HEK293 (cell line): ENCODE results near the gene RTL1.

Experiments used
- CTCF ChIA-PET: fragments of 350-600 bp; formaldehyde crosslinking; extraction: SDS; loops from one replicate; lab custom pipeline; 2021; ENCODE audit warnings: antibody characterized with exemption; lab: Yijun Ruan, JAX
- POLR2A ChIA-PET: fragments of 300-600 bp; formaldehyde crosslinking; extraction: SDS; loops from one replicate; lab custom pipeline; 2020; ENCODE audit warnings: antibody characterized with exemption, inconsistent platforms; lab: Yijun Ruan, JAX
- H3K27ac ChIP-seq: fragments of 200-500 bp; sonication (Bioruptor generic); 2 replicates; pipeline ENCODE4 v1.5.1; 2014; ENCODE audit warnings: low read depth, low read length, control low read depth, inconsistent platforms; ENCODE audit errors: extremely low read depth
- H3K36me3 ChIP-seq, 2 experiments: fragments of 200-500 bp in 1 of 2; sonication (Bioruptor generic) in 1 of 2; 1 replicate in 1 of 2; 2 replicates in 1 of 2; pipeline ENCODE4 v1.5.1; 2014 to 2017; ENCODE audit warnings: inconsistent platforms in 2 of 2, low read length in 2 of 2; ENCODE audit not compliant: control insufficient read depth in 2 of 2, insufficient read depth in 1 of 2
- H3K4me1 ChIP-seq: fragments of 200-500 bp; sonication (Bioruptor generic); 2 replicates; pipeline ENCODE4 v1.5.1; 2014; ENCODE audit warnings: mild to moderate bottlenecking, low read length, inconsistent platforms; ENCODE audit not compliant: control insufficient read depth, insufficient read depth
- H3K4me3 ChIP-seq: 2 replicates; pipeline ENCODE4 v1.5.1; 2011; ENCODE audit warnings: low read depth, mild to moderate bottlenecking, control low read depth, low read length, moderate library complexity
- H3K9me3 ChIP-seq: fragments of 200-500 bp; sonication (Bioruptor generic); 2 replicates; pipeline ENCODE4 v1.5.1; 2014; ENCODE audit warnings: low read depth, low read length, inconsistent platforms; ENCODE audit not compliant: control insufficient read depth, insufficient read depth
- EGR2 ChIP-seq: fragments of 450-650 bp; formaldehyde crosslinking; IDR thresholded peaks from 2 replicates; pipeline ENCODE4 v1.5.1; 2016; ENCODE audit warnings: low read depth, missing biosample characterization, missing genetic modification characterization
- GLI4 ChIP-seq: fragments of 450-650 bp; formaldehyde crosslinking; IDR thresholded peaks from 2 replicates; pipeline ENCODE4 v1.5.1; 2016; ENCODE audit warnings: missing biosample characterization, missing genetic modification characterization
- KLF1 ChIP-seq: fragments of 450-650 bp; formaldehyde crosslinking; IDR thresholded peaks from 2 replicates; pipeline ENCODE4 v1.5.1; 2016; ENCODE audit warnings: missing biosample characterization, missing genetic modification characterization
- SCRT2 ChIP-seq: fragments of 450-650 bp; formaldehyde crosslinking; IDR thresholded peaks from 2 replicates; pipeline ENCODE4 v1.5.1; 2016; ENCODE audit warnings: missing biosample characterization, missing genetic modification characterization
- SP7 ChIP-seq: fragments of 450-650 bp; formaldehyde crosslinking; IDR thresholded peaks from 2 replicates; pipeline ENCODE4 v1.5.1; 2016; ENCODE audit warnings: missing biosample characterization, missing genetic modification characterization
- ZNF10 ChIP-seq: fragments of 450-650 bp; formaldehyde crosslinking; IDR thresholded peaks from 2 replicates; pipeline ENCODE4 v1.5.1; 2017; ENCODE audit warnings: missing biosample characterization, missing genetic modification characterization
- ZNF19 ChIP-seq: fragments of 450-650 bp; formaldehyde crosslinking; IDR thresholded peaks from 2 replicates; pipeline ENCODE4; 2016; ENCODE audit warnings: missing biosample characterization, missing genetic modification characterization, low read depth
- ZNF311 ChIP-seq: fragments of 450-650 bp; formaldehyde crosslinking; IDR thresholded peaks from 2 replicates; pipeline ENCODE4 v1.5.1; 2017; ENCODE audit warnings: missing biosample characterization, missing genetic modification characterization, borderline replicate concordance
- ZNF501 ChIP-seq: fragments of 450-650 bp; formaldehyde crosslinking; IDR thresholded peaks from 2 replicates; pipeline ENCODE4 v1.5.1; 2016; ENCODE audit warnings: missing biosample characterization, missing genetic modification characterization
- TF ChIP-seq, protein P1 (sequence below): fragments of 450-650 bp; formaldehyde crosslinking; IDR thresholded peaks from 2 replicates; pipeline ENCODE4 v1.5.1; 2016; ENCODE audit warnings: missing biosample characterization, missing genetic modification characterization

The RTL1 gene

DNA sequence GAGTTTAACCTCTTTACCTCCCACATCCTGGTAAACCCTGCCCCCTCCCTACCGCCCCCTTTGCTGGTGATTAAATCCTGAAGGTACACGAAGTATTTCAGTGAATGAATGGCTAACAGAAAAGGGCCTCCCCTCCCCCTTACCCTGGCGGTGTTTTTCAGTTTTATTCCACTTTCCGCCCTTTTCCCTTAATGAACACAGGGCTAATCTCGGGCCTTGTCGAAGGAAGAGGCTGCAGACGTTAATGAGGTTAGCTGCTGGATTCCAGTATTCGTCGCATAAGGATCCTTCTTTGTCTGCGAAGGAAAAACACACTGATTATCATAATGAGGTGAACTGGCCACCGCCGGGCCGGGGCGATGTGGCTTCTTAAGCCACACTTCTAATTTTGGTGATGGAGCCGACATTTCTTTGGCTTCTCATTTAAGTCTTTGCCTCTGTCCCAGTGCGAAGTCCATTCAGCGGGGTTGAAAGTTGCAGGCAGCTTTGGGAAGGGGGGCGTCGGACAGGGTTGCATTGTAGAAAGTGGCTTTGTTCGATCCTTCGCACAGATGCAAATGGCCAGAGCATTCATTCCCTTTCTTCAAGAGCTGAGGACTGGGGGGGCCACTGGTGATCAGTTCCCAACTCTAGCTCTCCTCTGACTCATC lies 71.1 kb downstream of the RTL1 start:
- H3K9me3 ChIP-seq: no peaks in the 10 kb centered on the region
- CTCF ChIA-PET: no interaction called here
- H3K27ac ChIP-seq: no peak overlapping the region
- no peaks in the 10 kb centered on the region for H3K4me1 ChIP-seq
- H3K36me3 ChIP-seq: no peaks in the 10 kb centered on the region
- POLR2A ChIA-PET: no interaction called here
- 0 out of 2 replicates have a peak, but pooled peaks have one; percentile 5 for TF ChIP-seq EGR2 (tag by site-specific recombination)
- TF ChIP-seq, protein P1, sequence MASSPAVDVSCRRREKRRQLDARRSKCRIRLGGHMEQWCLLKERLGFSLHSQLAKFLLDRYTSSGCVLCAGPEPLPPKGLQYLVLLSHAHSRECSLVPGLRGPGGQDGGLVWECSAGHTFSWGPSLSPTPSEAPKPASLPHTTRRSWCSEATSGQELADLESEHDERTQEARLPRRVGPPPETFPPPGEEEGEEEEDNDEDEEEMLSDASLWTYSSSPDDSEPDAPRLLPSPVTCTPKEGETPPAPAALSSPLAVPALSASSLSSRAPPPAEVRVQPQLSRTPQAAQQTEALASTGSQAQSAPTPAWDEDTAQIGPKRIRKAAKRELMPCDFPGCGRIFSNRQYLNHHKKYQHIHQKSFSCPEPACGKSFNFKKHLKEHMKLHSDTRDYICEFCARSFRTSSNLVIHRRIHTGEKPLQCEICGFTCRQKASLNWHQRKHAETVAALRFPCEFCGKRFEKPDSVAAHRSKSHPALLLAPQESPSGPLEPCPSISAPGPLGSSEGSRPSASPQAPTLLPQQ (tag by site-specific recombination): no peak
- H3K4me3 ChIP-seq: no peak overlapping the region

DNA sequence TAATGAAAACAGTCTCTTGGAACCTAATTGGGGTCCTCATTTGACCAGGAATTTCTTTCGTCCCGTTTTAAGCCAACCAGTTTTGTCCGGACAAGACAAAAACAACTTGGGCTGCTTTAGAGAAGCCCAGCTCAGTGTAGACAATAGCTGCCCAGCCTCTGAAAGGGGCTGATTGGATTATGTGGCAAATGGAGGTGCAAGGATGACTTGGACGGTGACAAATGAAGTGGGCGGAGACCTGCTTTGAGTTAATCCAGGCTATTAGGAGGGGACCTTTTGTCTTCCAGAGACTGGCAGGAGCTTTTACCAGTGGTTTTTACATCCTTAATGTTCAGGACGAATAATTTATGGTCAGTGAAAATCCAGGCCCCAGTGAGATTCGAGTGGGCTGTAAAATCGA lies 72.8 kb downstream of the RTL1 start:
- POLR2A ChIA-PET: no interaction called here
- H3K4me3 ChIP-seq: no peak overlapping the region
- H3K4me1 ChIP-seq: no peaks in the 10 kb centered on the region
- no peaks in the 10 kb centered on the region for H3K36me3 ChIP-seq
- no peak overlapping the region for H3K27ac ChIP-seq
- no peaks in the 10 kb centered on the region for H3K9me3 ChIP-seq
- CTCF ChIA-PET: no interaction called here
- no peak for TF ChIP-seq SCRT2 (tag by site-specific recombination)
- TF ChIP-seq KLF1 (tag by site-specific recombination): no peak
- peak; percentile 23; the same call in 1 of the 2 replicates for TF ChIP-seq SP7 (tag by site-specific recombination)
- no peak for TF ChIP-seq ZNF19
- no peak for TF ChIP-seq ZNF10 (tag by site-specific recombination)
- no peak for TF ChIP-seq ZNF311
- no peak for TF ChIP-seq GLI4
- TF ChIP-seq ZNF501 (tag by site-specific recombination): no peak
